ENCODE measurements around the gene BRSK2. TPM values are rescaled to one million over a fixed set of nuclear protein-coding genes. Genes with fewer than 3 reads are reported as not detected.
"Not testable (repeated sequence)": the region's sequence is repeated elsewhere in the genome, so short reads cannot be mapped to it uniquely, and the experiment has no call there.

The BRSK2 gene
- total RNA-seq, 1 donor from 2014 or later = 9.3 TPM

DNA sequence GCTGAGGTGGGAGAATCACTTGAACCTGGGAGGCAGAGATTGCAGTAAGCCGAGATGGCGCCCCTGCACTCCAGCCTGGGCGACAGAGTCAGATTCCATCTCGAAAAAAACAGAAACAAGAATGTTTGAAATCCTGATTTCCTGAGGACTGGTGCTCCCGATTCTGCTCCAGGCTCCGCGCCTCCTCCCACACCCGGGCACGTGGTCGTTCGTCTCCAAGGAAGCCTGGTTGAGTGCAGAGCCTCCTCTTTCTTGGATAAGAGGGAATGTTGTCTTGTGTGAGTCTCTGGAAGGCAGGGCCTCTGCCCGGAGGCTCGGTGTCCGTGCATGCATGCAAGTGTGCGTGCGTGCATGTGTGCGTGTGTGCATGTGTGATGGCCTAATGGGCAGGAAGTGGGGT lies 30.1 kb downstream of the BRSK2 start:
- no peaks in the 10 kb centered on the region for H3K4me1 ChIP-seq
- intact Hi-C loops (cut with DNase I) = no loop called here
- TF ChIP-seq, protein P1, sequence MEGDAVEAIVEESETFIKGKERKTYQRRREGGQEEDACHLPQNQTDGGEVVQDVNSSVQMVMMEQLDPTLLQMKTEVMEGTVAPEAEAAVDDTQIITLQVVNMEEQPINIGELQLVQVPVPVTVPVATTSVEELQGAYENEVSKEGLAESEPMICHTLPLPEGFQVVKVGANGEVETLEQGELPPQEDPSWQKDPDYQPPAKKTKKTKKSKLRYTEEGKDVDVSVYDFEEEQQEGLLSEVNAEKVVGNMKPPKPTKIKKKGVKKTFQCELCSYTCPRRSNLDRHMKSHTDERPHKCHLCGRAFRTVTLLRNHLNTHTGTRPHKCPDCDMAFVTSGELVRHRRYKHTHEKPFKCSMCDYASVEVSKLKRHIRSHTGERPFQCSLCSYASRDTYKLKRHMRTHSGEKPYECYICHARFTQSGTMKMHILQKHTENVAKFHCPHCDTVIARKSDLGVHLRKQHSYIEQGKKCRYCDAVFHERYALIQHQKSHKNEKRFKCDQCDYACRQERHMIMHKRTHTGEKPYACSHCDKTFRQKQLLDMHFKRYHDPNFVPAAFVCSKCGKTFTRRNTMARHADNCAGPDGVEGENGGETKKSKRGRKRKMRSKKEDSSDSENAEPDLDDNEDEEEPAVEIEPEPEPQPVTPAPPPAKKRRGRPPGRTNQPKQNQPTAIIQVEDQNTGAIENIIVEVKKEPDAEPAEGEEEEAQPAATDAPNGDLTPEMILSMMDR (IDR thresholded peaks at IDR 0.05) = no peak
- no peak for DNase-seq (ENCODE audit: low spot score in 2 of 2)
- no peaks in the 10 kb centered on the region for H3K27me3 ChIP-seq
- peaks cover 40 to 43% of the 10 kb centered on the region in 2 donors for H3K9me3 ChIP-seq
- H3K4me3 ChIP-seq = no peak overlapping the region
- no peaks in the 10 kb centered on the region for H3K36me3 ChIP-seq
- H3K27ac ChIP-seq = no peak overlapping the region

DNA sequence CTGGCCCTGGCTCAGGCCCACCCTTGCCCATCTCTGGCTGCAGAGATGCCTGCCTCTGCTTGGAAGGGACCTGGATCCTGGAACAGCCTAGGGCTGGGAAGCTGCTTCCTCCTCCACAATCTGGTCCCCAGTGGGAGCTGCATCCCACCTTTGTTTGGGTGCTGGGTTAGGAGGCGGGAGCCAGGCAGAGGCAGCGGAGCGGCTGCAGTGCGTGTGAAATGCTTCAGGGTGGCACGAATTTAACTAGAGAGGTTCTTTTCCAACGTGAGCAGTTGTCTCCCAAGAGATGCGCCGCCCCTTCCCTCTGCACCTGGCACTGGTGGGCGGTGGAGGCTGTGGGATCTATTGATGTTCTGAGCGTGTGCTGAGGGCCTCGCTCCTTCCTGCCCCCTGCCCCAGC lies 31.6 kb downstream of the BRSK2 start:
- Histone ChIP-seq H3K4me1 (no peaks in the 10 kb centered on the region), H3K27me3 (no peaks in the 10 kb centered on the region), H3K4me3 (no peak overlapping the region), H3K9me3 (peaks cover 38 to 40% of the 10 kb centered on the region in 2 donors), H3K27ac (no peak overlapping the region), H3K36me3 (no peaks in the 10 kb centered on the region)
- TF ChIP-seq, protein P1 (IDR thresholded peaks at IDR 0.05) = no peak
- intact Hi-C loops (cut with DNase I) = no loop called here
- no peak for DNase-seq (ENCODE audit: low spot score in 2 of 2)

DNA sequence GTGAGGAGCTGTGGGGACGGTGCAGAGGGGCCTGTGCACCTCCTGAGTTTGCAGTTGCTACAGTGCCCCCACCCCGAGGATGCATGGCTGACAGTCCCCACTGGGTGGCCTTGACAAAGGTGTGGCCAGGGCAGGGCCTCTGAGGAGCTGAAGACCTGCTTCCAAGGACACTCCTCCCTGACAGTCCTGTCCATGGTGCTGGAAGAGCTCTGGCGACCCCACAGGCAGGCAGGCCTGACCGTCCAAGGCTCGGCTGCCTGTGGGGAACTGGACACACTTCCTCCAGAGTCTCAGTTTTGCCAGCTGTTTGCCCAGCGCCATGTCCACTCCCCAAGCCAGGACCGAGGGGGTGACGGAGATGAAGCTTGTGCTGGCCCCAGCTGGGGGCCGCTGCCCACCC lies 32.7 kb downstream of the BRSK2 start:
- no peaks in the 10 kb centered on the region for H3K27me3 ChIP-seq
- no peak overlapping the region for H3K27ac ChIP-seq
- TF ChIP-seq, protein P1 (IDR thresholded peaks at IDR 0.05) = no peak
- peaks cover 26 to 28% of the 10 kb centered on the region in 2 donors for H3K9me3 ChIP-seq
- intact Hi-C loops (cut with DNase I) = no loop called here
- H3K36me3 ChIP-seq = no peaks in the 10 kb centered on the region
- no peak overlapping the region for H3K4me3 ChIP-seq
- H3K4me1 ChIP-seq = no peaks in the 10 kb centered on the region
- no peak for DNase-seq (ENCODE audit: low spot score in 2 of 2)

DNA sequence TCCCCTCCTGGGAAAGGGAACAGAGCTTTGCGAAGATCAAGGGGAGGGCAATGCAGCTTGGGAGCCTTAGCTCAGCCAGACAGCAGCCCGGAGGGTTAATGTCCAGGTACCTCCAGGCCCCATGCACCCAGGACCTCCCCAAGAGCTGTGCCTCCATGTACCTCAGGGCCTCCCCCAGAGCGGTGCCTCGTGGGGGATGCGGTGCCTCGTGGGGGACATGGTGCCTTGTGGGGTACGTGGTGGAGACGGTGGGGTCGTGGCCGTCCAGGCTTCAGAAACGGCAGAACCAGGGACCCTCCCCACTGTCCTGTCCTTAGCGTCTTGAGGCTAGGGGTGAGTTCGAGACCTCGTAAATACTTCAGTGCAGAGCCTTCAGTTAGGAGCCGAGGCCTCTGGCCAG lies 33.2 kb downstream of the BRSK2 start:
- Histone ChIP-seq H3K9me3 (peaks cover 21 to 23% of the 10 kb centered on the region in 2 donors), H3K36me3 (no peaks in the 10 kb centered on the region), H3K27me3 (no peaks in the 10 kb centered on the region), H3K27ac (no peak overlapping the region), H3K4me3 (no peak overlapping the region), H3K4me1 (no peaks in the 10 kb centered on the region)
- intact Hi-C loops (cut with DNase I) = no loop called here
- TF ChIP-seq, protein P1 (IDR thresholded peaks at IDR 0.05) = no peak
- DNase-seq (ENCODE audit: low spot score in 2 of 2) = no peak

DNA sequence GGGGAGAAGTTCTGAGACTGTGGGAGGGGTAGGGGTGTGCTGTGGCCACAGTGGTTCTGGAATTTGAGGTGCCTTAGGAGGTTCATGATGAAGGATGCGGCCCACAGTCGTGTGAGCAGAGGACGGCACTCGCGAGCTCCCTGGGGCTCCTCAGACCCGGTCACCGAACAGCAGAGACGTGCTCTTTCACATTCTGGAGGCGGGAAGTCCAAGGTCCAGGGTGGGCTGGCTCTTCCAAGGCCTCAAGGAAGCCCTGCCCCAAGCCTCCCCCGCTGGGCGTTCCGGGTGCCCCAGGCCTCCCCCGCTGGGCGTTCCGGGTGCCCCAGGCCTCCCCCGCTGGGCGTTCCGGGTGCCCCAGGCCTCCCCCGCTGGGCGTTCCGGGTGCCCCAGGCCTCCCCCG lies 33.7 kb downstream of the BRSK2 start:
- intact Hi-C loops (cut with DNase I); H3K27ac ChIP-seq; H3K27me3 ChIP-seq; H3K4me1 ChIP-seq; DNase-seq (ENCODE audit: low spot score in 2 of 2); H3K36me3 ChIP-seq; H3K4me3 ChIP-seq: not testable (repeated sequence)
- H3K9me3 ChIP-seq = peaks cover 17 to 19% of the 10 kb centered on the region in 2 donors

DNA sequence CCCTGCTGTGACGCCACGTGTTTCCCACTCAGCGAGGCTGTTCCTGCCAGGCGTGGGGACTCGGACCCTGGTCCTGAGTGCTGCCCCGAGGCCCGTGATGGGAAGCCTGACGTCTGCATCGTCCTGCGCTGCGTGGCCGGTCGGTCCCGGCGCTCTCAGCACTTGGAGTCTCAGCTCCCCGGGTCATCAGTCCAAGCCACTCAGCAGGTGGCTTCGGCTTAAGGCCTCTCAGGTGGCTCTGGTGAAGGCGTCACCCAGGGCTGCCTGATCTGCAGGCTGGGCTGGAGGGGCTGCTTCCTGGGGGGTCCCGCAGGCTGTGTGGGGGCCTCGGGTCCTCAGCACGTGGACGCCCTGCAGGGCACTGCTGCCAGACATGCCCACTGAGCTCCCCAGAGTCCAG lies 35.3 kb downstream of the BRSK2 start:
- H3K4me3 ChIP-seq = no peak overlapping the region
- H3K27ac ChIP-seq = no peak overlapping the region
- H3K9me3 ChIP-seq = peaks cover 3% of the 10 kb centered on the region in 2 donors
- H3K36me3 ChIP-seq = no peaks in the 10 kb centered on the region
- TF ChIP-seq, protein P1 (IDR thresholded peaks at IDR 0.05) = no peak
- no peaks in the 10 kb centered on the region for H3K27me3 ChIP-seq
- DNase-seq (ENCODE audit: low spot score in 2 of 2) = no peak
- H3K4me1 ChIP-seq = no peaks in the 10 kb centered on the region
- intact Hi-C loops (cut with DNase I) = no loop called here

Measured in ascending aorta (tissue), 2 donors.